A549 treated with RU486 at 1 μM for 4 hours (cell line): ENCODE data around the gene KLK11. TPM values are rescaled to one million over a fixed set of nuclear protein-coding genes. Genes with fewer than 3 reads are reported as not detected.

Experiments used
- total RNA-seq: library from RNA; stranded (reverse); fragments of 200-300 nt; extraction: Qiagen RNA extraction; gene quantifications from 5 replicates; pipeline ENCODE4 v1.2.3, GENCODE V29; 2022; ENCODE audit warnings: low read depth

Gene KLK11, protein sequence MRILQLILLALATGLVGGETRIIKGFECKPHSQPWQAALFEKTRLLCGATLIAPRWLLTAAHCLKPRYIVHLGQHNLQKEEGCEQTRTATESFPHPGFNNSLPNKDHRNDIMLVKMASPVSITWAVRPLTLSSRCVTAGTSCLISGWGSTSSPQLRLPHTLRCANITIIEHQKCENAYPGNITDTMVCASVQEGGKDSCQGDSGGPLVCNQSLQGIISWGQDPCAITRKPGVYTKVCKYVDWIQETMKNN
- total RNA-seq: not detected in 5 replicates

DNA sequence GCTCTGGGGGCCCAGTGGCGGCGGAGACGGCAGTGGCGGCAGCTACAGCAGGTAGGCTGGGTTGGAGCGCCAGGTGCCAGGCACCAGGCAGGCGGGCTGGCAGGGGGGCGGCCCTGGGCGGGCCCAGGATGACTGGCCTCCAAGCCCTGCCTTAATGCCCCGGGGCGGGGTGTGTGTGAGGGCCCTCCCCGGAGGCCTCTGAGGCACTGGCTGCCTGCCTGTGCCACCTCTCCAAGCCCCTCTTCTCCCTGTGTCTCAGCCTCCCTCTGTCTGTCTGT is at the start of gene KLK11:
KLK11 (minus strand) TSS at position 63 of the 278 bp plus-strand sequence. CDS start 985 bp downstream, outside the sequence.

DNA sequence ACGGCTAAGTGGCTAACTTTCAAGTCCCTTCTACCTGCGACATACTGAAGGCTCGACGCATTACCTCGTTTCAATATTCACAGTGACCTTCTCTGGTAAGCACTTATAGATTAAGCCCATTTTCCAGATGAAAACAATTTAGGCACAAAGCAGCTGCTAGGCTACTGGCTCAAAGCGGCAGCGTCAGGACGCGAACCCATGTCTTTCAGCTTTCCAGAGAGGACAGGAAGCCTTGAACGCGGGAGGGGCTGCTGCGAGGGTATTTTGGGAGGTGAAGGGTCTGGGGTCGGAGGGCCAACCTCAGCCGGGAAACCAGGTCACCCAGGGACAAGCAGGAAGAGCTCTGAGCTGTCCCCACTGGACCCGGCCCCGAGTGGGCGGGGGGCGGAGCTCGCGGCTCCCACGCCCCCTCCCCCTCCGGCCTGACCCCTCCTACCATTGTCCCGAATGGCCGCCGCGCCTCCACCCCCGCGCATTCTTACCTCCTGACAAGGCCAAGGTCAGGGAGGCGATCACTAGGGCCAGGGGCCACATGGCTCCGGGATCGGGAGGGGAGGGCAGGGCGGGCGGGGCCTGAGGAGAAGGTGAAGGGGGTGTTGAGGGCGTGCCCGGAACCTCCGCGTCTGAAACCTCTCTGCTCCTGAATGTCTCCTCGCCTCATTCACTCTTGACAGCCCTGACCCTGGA is 38.3 kb upstream of the KLK11 start, which contains the start of gene KLK13:
KLK13 (minus strand) TSS at position 559 of the 687 bp plus-strand sequence; CDS start at position 534, 25 bp downstream.

GRCh38 chr19:51034704-51035103 is 8.3 kb upstream of the KLK11 start, which contains the start of gene KLK12:
TSS of gene KLK12 (minus strand) at chr19:51035002. CDS start at chr19:51034621, 381 bp downstream.

GRCh38 chr19:51019544-51019925 is 6.9 kb downstream of the KLK11 start, which contains the start of gene KLK10:
TSS of gene KLK10 (minus strand) at chr19:51019709. CDS start at chr19:51019130, 579 bp downstream.

DNA sequence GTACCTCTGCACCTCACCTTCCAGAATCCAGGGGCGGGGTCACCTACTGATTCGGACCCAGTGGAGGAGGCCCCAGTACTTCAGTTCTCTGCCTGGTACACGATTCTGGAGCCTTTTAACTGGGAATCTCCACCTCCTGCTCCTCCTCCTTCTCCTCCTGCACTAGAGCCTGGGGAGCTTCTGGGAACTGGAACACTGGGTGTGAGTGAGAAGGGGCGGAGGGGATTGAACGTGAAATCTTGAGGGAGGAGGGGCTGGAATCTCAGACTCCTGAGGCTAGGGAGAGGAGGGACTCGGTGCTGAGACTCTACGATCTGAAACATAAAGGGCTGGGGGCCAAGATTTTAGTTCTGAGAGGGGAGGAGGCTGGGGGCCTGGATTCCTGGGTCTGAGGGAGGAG is 24.9 kb downstream of the KLK11 start, which contains the start of gene KLK8:
KLK8 (minus strand) TSS at position 90 of the 400 bp plus-strand sequence. CDS start 437 bp downstream, outside the sequence.

GRCh38 chr19:50983625-50984292 is 42.7 kb downstream of the KLK11 start, which contains the start of gene KLK7:
TSS of gene KLK7 (minus strand) at chr19:50983917. CDS start at chr19:50982399, 1,518 bp downstream.

Other genes starting within 250 kb of the KLK11 start
- gene ACP4, start 236.2 kb downstream of the KLK11 start, total RNA-seq: not detected in 5 replicates
- 0.08 TPM in 1 of 5 replicates, not detected in the others for gene KLK1, start 202.8 kb downstream of the KLK11 start, total RNA-seq
- not detected in 5 replicates for gene KLK15, start 193.0 kb downstream of the KLK11 start, total RNA-seq
- not detected in 5 replicates for gene KLK3, start 171.7 kb downstream of the KLK11 start, total RNA-seq
- 0.06 to 0.62 TPM in 2 of 5 replicates, not detected in the others for gene KLK2, start 153.2 kb downstream of the KLK11 start, total RNA-seq
- 0.43 TPM in 1 of 5 replicates, not detected in the others for gene KLK4, start 115.2 kb downstream of the KLK11 start, total RNA-seq
- not detected in 5 replicates for gene KLK5, start 73.6 kb downstream of the KLK11 start, total RNA-seq
- gene KLK6, start 57.0 kb downstream of the KLK11 start, total RNA-seq: 0.17 to 1.4 TPM (median 0.23 TPM) in 5 replicates
- gene KLK7, start 42.7 kb downstream of the KLK11 start, total RNA-seq: not detected in 5 replicates
- gene KLK8, start 25.0 kb downstream of the KLK11 start, total RNA-seq: not detected in 5 replicates
- gene KLK10, start 6.9 kb downstream of the KLK11 start, total RNA-seq: 0.19 to 0.73 TPM (median 0.29 TPM) in 5 replicates
- gene KLK12, start 8.4 kb upstream of the KLK11 start, total RNA-seq: not detected in 5 replicates
- gene KLK13, start 38.5 kb upstream of the KLK11 start, total RNA-seq: 0.15 to 0.29 TPM in 2 of 5 replicates, not detected in the others
- gene KLK14, start 56.3 kb upstream of the KLK11 start, total RNA-seq: 0.16 to 0.92 TPM (median 0.39 TPM) in 5 replicates
- 5.5 to 18.1 TPM (median 16.9 TPM) in 5 replicates for gene CTU1, start 81.8 kb upstream of the KLK11 start, total RNA-seq
- not detected in 5 replicates for gene SIGLEC9, start 98.3 kb upstream of the KLK11 start, total RNA-seq
- not detected in 5 replicates for gene SIGLEC7, start 115.7 kb upstream of the KLK11 start, total RNA-seq
- gene CD33, start 198.5 kb upstream of the KLK11 start, total RNA-seq: 0.02 to 0.14 TPM (median 0.09 TPM) in 3 of 5 replicates, not detected in the others
- gene SIGLECL1, start 224.5 kb upstream of the KLK11 start, total RNA-seq: not detected in 5 replicates